ENCODE data around the gene MADCAM1. TPM values are rescaled to one million over a fixed set of nuclear protein-coding genes. Genes with fewer than 3 reads are reported as not detected.
A peak's percentile ranks its signal among the peaks of the same experiment; 100 is the strongest.

The MADCAM1 gene
- total and polyA plus RNA-seq, 2 of the 8 experiments (the other 6 are each of a cell fraction or from before 2014, with no cell fraction given) = 2.3 to 3.0 TPM

- Histone ChIP-seq H3K14ac (ENCODE audit: insufficient read length) (no peak within 1 kb of the TSS), H3K23me2 (ENCODE audit: low read depth, low read length) (peaks cover 5% of the 10 kb centered on the region; the same call in 1 of the 2 replicates), H3K36me3 (ENCODE audit: control insufficient read depth in 2 of 4, insufficient read depth in 4 of 4, low read length in 3 of 4) (peaks cover 8 to 14% (median 13%) of the 10 kb centered on the region in 4 experiments; a peak in 5 of 8 replicates), H3K27me3 (replicated peaks in 1 of 4; ENCODE audit: control insufficient read depth in 3 of 4, extremely low read depth in 1 of 4, insufficient read depth in 3 of 4, low read length in 3 of 4) (no peaks in the 10 kb centered on the region), H2BK15ac (ENCODE audit: low read length) (no peak within 1 kb of the TSS; the same call in 1 of the 2 replicates), H2AFZ (ENCODE audit: low read length) (peak within 1 kb of the TSS; percentile 87; the same call in 1 of the 2 replicates), H3K18ac (ENCODE audit: extremely low read depth, low read length) (peak within 1 kb of the TSS; percentile 96), H2BK120ac (replicated peaks; ENCODE audit: low read depth, low read length) (peak within 1 kb of the TSS; percentile 78), H2BK5ac (ENCODE audit: low read depth, low read length) (peak within 1 kb of the TSS; percentile 85; the same call in 1 of the 2 replicates), H3K4me3 (ENCODE audit: extremely low read depth in 1 of 4, insufficient read depth in 2 of 4, low read depth in 3 of 4, low read length in 4 of 4) (peak within 1 kb of the TSS; percentile 81 to 100 (median 84)), H3K9ac (replicated peaks in 1 of 4; ENCODE audit: extremely low read depth in 1 of 4, low read depth in 3 of 4, low read length in 3 of 4) (peak within 1 kb of the TSS; percentile 80 to 94 (median 84)), H2AK5ac (ENCODE audit: low read depth, low read length) (no peak within 1 kb of the TSS), H4K8ac (ENCODE audit: extremely low read depth, insufficient read depth, low read length) (peak within 1 kb of the TSS; percentile 95), H4K91ac (replicated peaks; ENCODE audit: insufficient read length, low read length) (peak within 1 kb of the TSS; percentile 65), H3K4me1 (replicated peaks in 1 of 4; ENCODE audit: control insufficient read depth in 3 of 4, insufficient read depth in 4 of 4, low read length in 3 of 4) (peaks cover 0 to 10% (median 8%) of the 10 kb centered on the region in 4 experiments; a peak in 6 of 7 replicates), H3K4ac (replicated peaks; ENCODE audit: insufficient read length, low read depth, low read length) (no peak within 1 kb of the TSS), H3K79me1 (ENCODE audit: low read depth, low read length) (peaks cover 18% of the 10 kb centered on the region), H3K56ac (replicated peaks; ENCODE audit: insufficient read length, low read depth, low read length) (peak within 1 kb of the TSS; percentile 79), H2BK20ac (ENCODE audit: low read length) (no peak within 1 kb of the TSS), H3K27ac (ENCODE audit: low read depth, low read length) (peak within 1 kb of the TSS; percentile 77; the same call in 1 of the 2 replicates), H4K20me1 (replicated peaks in 1 of 2; ENCODE audit: control insufficient read depth in 1 of 2, insufficient read depth in 2 of 2, low read length in 2 of 2) (peaks cover 22 to 28% of the 10 kb centered on the region in 2 experiments), H3K4me2 (ENCODE audit: insufficient read depth in 1 of 2, low read depth in 2 of 2, low read length in 2 of 2) (peak within 1 kb of the TSS; percentile 68 to 89), H3K9me3 (ENCODE audit: insufficient read depth in 2 of 2, low read depth in 1 of 2, low read length in 1 of 2) (no peaks in the 10 kb centered on the region; a peak in 1 of 4 replicates), H3K79me2 (ENCODE audit: control insufficient read depth in 1 of 2, insufficient read depth in 2 of 2, low read length in 2 of 2) (peaks cover 0 to 40% of the 10 kb centered on the region in 2 experiments; a peak in 2 of 4 replicates), H4K5ac (ENCODE audit: insufficient read length, low read depth, low read length) (peak within 1 kb of the TSS; percentile 96), H3K23ac (ENCODE audit: insufficient read length) (no peak within 1 kb of the TSS), H2BK12ac (ENCODE audit: low read depth, low read length) (no peak within 1 kb of the TSS)
- no peak for DNase-seq (ENCODE audit: low read depth in 1 of 2, low spot score in 2 of 2)
- no peak for FAIRE-seq
- TF ChIP-seq KDM4A (IDR thresholded peaks at IDR 0.05; ENCODE audit: low read depth, low read length, severe bottlenecking) (peak; percentile 52), GABPA (IDR thresholded peaks at IDR 0.05; ENCODE audit: borderline replicate concordance, insufficient read depth, low read length) (no peak)
- POLR2A ChIA-PET (ENCODE audit: partially characterized antibody) = interaction anchor here (0.7 to 5.1 kb wide), 22 partner anchors 7 to 267 kb away, joined by 3 to 43 read pairs (median 5); partner anchors contain the start of genes C2CD4C and GZMM
- WGBS, 2 experiments (ENCODE audit: extremely low coverage in 1 of 2, insufficient coverage in 1 of 2, insufficient read length in 1 of 2, insufficient replicate concordance in 2 of 2, low coverage in 1 of 2, low lambda C conversion rate in 2 of 2, missing lambda C conversion rate in 1 of 2) = 3% methylated on average over 33 of the region's 84 CpGs; no CpG with 5 or more reads in 1 of the 2 experiments
- CTCF ChIA-PET (ENCODE audit: partially characterized antibody) = interaction anchor here (0.7 to 2.6 kb wide), 16 partner anchors 8 to 224 kb away, joined by 3 to 26 read pairs (median 5); no protein-coding TSS in a partner anchor
Measured at GRCh38 chr19:531753-532560, 35.7 kb downstream of the MADCAM1 start, which contains the start of gene CDC34. CDC34 (plus strand) TSS chr19:531760; CDS start chr19:531932, 172 bp downstream.
